Subcutaneous adipose tissue (tissue), 4 donors: ENCODE measurements around the gene HMGCS2. TPM values are rescaled to one million over a fixed set of nuclear protein-coding genes. Genes with fewer than 3 reads are reported as not detected.

ENCODE experiments used
- CTCF ChIP-seq: fragments of 450-650 bp; IDR thresholded peaks from one replicate; pipeline ENCODE4 v1.5.1; 2016; ENCODE audit warnings: low read depth, mild to moderate bottlenecking, control low read depth, antibody characterized with exemption, moderate library complexity
- total RNA-seq, 4 donors: library from RNA; depleted of rRNA; stranded (reverse); fragments of >200 nt; gene quantifications; one replicate each; pipeline ENCODE4 v1.1.0, GENCODE V29; 2016

Gene HMGCS2
- total RNA-seq, 4 donors from 2014 or later, result 0.34 to 0.49 TPM; not detected in 2

GRCh38 chr1:119703666-119704450 is 64.8 kb downstream of the HMGCS2 start:
- no peak for TF ChIP-seq CTCF

- TF ChIP-seq CTCF, result no peak
Observed at GRCh38 chr1:119702384-119702783, 66.3 kb downstream of the HMGCS2 start.

GRCh38 chr1:119701659-119702058 is 67.0 kb downstream of the HMGCS2 start:
- TF ChIP-seq CTCF, result no peak

- TF ChIP-seq CTCF, result no peak
Observed at GRCh38 chr1:119700326-119700725, 68.4 kb downstream of the HMGCS2 start.

Other genes with a start within 250 kb of the HMGCS2 start
- gene ZNF697, start 120.6 kb downstream of the HMGCS2 start, total RNA-seq, result 10 to 100 TPM in 2 of 4 donors, 1 to 10 TPM in 2; 6.4 to 12.7 (median 10.2) TPM
- 10 to 100 TPM in 1 of 4 donors, 1 to 10 TPM in 3; 5.5 to 12.7 (median 7.2) TPM for gene PHGDH, start 57.0 kb downstream of the HMGCS2 start, total RNA-seq
- gene REG4, start 42.6 kb upstream of the HMGCS2 start, total RNA-seq, result not detected
- gene ADAM30, start 127.6 kb upstream of the HMGCS2 start, total RNA-seq, result not detected